Inflammatory macrophage treated with lipopolysaccharide for 1 hour (primary cell): ENCODE data around the gene EIF4ENIF1.
"Not testable (repeated sequence)": the region's sequence is repeated elsewhere in the genome, so short reads cannot be mapped to it uniquely, and the experiment has no call there.

Experiments used
- DNase-seq, 2 donors: peaks; one replicate each; pipeline ENCODE4 v3.0.0-alpha.2; 2020 to 2022

The EIF4ENIF1 gene

GRCh38 chr22:31440681-31441080 is 49.0 kb downstream of the EIF4ENIF1 start:
- no peak for DNase-seq

GRCh38 chr22:31439808-31440207 is 49.8 kb downstream of the EIF4ENIF1 start:
- no peak for DNase-seq

- DNase-seq: no peak
These were observed 53.5 kb downstream of the EIF4ENIF1 start for GRCh38 chr22:31436132-31436531.

GRCh38 chr22:31431950-31432349 is 57.7 kb downstream of the EIF4ENIF1 start:
- no peak for DNase-seq

- no peak for DNase-seq
These were observed 64.2 kb downstream of the EIF4ENIF1 start for GRCh38 chr22:31425331-31426050.

GRCh38 chr22:31402350-31402749 is 87.3 kb downstream of the EIF4ENIF1 start:
- not testable (repeated sequence) for DNase-seq

GRCh38 chr22:31400023-31400397 is 89.6 kb downstream of the EIF4ENIF1 start:
- peak in 1 of 2 donors; percentile 11 for DNase-seq

- DNase-seq: peak; percentile 90 to 96
These were observed 90.2 kb downstream of the EIF4ENIF1 start, which contains the start of gene DRG1 for GRCh38 chr22:31399211-31400022. DRG1 (plus strand) TSS chr22:31399604; CDS start chr22:31399684, 80 bp downstream.

GRCh38 chr22:31398231-31398630 is 91.4 kb downstream of the EIF4ENIF1 start:
- peak; percentile 12 to 14 for DNase-seq

GRCh38 chr22:31394326-31394725 is 95.3 kb downstream of the EIF4ENIF1 start:
- no peak for DNase-seq

- no peak for DNase-seq
These were observed 95.7 kb downstream of the EIF4ENIF1 start for GRCh38 chr22:31393893-31394292.
